ENCODE measurements around the gene VIM.

The VIM gene

GRCh38 chr10:17228091-17229015 lies at the start of gene VIM:
TSS of gene VIM (plus strand) at chr10:17228241. CDS start at chr10:17229423, 1,182 bp downstream.
- no peak for DNase-seq

GRCh38 chr10:17179002-17179401 lies 49.0 kb upstream of the VIM start:
- DNase-seq: no peak

- DNase-seq: no peak
Measured at GRCh38 chr10:17181110-17181509, 46.9 kb upstream of the VIM start.

- DNase-seq: no peak
Measured at GRCh38 chr10:17181751-17182150, 46.3 kb upstream of the VIM start.

DNA sequence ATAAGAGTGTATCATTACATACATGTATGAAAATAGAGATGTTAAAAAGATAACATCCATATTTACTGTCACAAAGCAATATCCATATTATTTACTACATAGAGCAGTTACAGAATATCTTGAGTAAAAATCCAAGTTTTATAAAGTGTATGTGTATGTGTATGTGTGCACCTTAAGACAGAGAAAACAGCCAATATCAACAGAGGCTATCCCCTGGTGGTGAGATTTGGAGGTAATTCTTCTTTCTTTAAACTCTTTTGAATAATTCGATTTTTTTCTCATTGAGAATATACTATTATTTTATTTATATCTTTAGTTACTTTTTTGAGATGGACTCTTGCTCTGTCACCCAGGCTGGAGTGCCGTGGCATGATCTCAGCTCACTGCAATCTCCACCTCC lies 44.9 kb upstream of the VIM start:
- DNase-seq: no peak

DNA sequence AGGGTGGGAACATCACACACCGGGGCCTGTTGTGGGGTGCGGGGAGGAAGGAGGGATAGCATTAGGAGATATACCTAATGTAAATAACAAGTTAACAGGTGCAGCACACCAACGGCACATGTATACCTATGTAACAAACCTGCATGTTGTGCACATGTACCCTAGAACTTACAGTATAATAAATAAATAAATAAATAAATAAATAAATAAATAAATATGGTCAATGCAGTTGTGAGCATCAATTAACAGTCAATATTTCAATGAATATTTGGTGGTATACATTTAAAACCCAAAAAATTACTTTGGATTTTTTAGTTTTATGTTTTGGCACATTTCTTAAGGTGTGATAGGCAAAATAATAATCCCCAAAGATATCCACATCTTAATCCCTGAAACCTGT lies 42.2 kb upstream of the VIM start:
- DNase-seq: no peak

- no peak for DNase-seq
Measured at GRCh38 chr10:17188644-17189172, 39.3 kb upstream of the VIM start.

DNA sequence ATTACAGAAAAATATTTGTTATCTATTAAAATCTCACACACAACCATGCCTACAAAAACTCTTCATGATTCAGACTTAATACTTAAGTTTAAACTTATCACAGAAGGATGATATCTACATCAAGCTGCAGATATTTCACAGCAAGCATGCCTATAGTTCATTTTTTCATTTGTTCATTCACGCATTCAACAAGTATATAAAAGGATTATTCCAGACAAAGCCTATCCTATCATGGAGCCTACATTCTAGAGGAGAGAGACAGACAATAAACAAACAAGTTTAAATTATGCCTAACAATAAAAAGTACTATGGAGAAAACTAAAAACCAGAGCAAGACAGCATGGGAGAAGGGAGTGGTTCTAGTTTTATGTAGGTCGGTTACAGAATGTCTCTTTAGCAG lies 37.4 kb upstream of the VIM start:
- DNase-seq: no peak

DNA sequence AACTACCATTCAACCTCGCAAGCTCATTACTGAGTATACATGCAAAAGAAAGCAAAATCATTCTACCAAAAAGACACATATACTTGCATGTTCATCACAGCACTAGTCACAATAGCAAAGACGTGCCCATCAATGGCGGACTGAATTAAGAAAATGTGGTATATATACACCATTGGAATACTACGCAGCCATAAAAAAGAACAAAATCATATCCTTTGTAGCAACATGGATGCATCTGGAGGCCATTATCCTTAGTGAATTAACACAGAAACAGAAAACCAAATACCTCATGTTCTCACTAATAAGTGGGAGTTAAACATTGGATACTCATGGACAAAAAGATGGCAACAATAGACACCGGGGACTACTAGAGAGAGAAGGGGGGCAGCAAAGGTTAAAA lies 33.0 kb upstream of the VIM start:
- no peak for DNase-seq

- DNase-seq: no peak
Measured at GRCh38 chr10:17196045-17196444, 32.0 kb upstream of the VIM start.

- DNase-seq: no peak
Measured at GRCh38 chr10:17196573-17196972, 31.5 kb upstream of the VIM start.

DNA sequence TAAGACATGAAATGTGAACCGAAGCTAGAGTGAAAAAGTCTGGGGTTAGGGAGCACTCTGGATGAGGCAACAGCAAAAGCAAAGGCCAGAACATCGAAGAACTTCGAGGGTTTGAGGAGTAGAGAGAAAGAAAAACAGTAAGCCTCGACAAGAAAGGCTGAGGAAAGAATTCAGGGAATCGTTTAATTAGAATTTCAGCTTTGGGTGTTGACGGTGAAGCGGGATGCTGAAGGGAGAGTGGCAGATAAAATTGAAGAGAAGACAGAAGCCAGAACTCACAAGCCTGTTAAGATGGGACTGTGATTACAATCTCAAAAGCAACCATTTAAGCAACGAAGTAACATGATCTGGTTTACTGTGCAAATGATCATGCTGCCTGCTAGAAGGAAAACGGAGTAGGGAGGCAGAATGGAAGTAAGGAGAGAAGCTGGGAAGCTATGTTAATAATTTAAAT lies 28.7 kb upstream of the VIM start:
- DNase-seq: no peak

- DNase-seq: no peak
Measured at GRCh38 chr10:17200001-17200911, 27.8 kb upstream of the VIM start.

- peak; percentile 32 for DNase-seq
Measured at GRCh38 chr10:17200912-17201793, 26.9 kb upstream of the VIM start, which contains the start of gene TRDMT1. TSS of gene TRDMT1 (minus strand) at chr10:17201672. CDS start at chr10:17201634, 38 bp downstream.

DNA sequence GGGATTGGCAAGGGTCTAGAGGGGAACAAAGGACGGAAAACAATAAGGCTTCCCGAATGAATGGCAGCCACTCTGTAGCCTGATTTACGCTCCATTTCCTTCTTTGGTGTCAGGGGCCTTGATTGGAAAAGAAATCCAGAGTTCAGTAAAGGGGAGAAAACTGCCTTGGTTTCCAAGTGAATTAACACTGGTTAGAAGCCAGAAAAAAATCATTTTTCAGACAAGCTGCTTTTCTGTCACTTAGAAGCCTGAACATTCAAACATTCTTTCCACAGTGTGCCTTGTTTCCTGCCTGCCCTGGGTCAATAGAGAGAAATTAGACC lies 26.3 kb upstream of the VIM start:
- DNase-seq: no peak

GRCh38 chr10:17202506-17202905 lies 25.5 kb upstream of the VIM start:
- no peak for DNase-seq

GRCh38 chr10:17202999-17203398 lies 25.0 kb upstream of the VIM start:
- no peak for DNase-seq

- DNase-seq: no peak
Measured at GRCh38 chr10:17203416-17203815, 24.6 kb upstream of the VIM start.

DNA sequence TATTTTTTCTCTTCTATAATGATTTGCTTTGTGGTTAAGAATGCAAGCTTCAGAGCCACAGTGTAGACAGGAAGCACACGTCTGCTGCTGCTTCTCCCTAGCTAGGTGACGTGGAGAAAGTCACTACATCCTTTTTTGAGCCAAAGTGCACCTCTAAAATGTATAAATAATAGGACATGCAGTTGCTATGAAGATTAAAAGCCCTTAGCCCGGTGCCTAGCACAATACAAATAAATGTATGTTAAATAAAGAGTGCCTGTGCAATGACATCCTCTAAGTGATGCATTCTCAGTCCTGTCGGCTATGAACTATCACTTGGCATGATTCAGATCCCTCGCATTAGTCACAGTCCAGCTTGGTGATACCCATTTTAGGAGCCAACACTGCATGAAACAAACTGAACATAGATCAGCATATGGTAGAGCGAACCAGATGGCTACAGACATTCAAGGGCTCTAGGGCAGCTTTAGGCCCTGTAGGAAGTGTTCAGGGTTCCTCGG lies 21.8 kb upstream of the VIM start:
- no peak for DNase-seq

GRCh38 chr10:17208476-17208875 lies 19.6 kb upstream of the VIM start:
- DNase-seq: no peak

- no peak for DNase-seq
Measured at GRCh38 chr10:17209302-17209701, 18.7 kb upstream of the VIM start.

DNA sequence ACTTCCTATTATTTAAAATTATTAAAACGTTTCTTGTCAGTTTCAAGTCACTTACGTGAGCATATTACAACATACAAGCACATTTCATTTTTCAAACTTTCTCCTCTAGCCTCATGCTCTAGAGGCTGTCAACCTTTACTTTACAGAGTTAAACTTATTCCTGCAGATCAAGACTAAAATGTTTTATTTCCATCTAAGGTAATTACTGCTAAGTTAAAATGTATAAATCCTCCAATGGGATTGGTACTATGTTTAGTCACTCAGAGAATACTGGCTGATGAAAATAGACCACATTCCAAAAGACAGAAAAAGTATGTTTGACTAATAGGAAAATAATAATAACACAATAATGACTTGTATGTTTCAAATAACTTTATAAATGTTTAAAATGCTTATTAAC lies 18.2 kb upstream of the VIM start:
- DNase-seq: no peak

Measured in NCI-H2171 (cell line).